22Rv1 (cell line): ENCODE data around the gene OPHN1.

Source experiments
- ZFX ChIP-seq: fragments of 450-650 bp; IDR thresholded peaks from 2 replicates; pipeline ENCODE4 v1.6.1; 2017; ENCODE audit warnings: antibody characterized with exemption, borderline replicate concordance
- TF ChIP-seq, protein P1 (sequence below): fragments of 450-650 bp; IDR thresholded peaks from 2 replicates; pipeline ENCODE4 v1.5.1; 2017; ENCODE audit warnings: mild to moderate bottlenecking

GRCh38 chrX:68398291-68398690 lies 35.0 kb downstream of the OPHN1 start:
- TF ChIP-seq, protein P1, sequence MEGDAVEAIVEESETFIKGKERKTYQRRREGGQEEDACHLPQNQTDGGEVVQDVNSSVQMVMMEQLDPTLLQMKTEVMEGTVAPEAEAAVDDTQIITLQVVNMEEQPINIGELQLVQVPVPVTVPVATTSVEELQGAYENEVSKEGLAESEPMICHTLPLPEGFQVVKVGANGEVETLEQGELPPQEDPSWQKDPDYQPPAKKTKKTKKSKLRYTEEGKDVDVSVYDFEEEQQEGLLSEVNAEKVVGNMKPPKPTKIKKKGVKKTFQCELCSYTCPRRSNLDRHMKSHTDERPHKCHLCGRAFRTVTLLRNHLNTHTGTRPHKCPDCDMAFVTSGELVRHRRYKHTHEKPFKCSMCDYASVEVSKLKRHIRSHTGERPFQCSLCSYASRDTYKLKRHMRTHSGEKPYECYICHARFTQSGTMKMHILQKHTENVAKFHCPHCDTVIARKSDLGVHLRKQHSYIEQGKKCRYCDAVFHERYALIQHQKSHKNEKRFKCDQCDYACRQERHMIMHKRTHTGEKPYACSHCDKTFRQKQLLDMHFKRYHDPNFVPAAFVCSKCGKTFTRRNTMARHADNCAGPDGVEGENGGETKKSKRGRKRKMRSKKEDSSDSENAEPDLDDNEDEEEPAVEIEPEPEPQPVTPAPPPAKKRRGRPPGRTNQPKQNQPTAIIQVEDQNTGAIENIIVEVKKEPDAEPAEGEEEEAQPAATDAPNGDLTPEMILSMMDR: no peak
- no peak for TF ChIP-seq ZFX
